ENCODE data around the gene UST.

- TF ChIP-seq CTCF (IDR thresholded peaks at IDR 0.05) (no peak), POLR2A (IDR thresholded peaks at IDR 0.05) (no peak)
Observed at GRCh38 chr6:148915810-148916209, 169.0 kb downstream of the UST start.

All from right lobe of liver (tissue), 4 donors.